Right atrium auricular region (tissue), 2 donors: ENCODE measurements around the gene IQGAP2. TPM values are rescaled to one million over a fixed set of nuclear protein-coding genes. Genes with fewer than 3 reads are reported as not detected.

Experiments used
- DNase-seq: peaks from one replicate; pipeline ENCODE4 v3.0.0-alpha.2; 2019; ENCODE audit warnings: low spot score
- H3K27ac ChIP-seq, 2 donors: fragments of 200-600 bp; sonication (generic); 1 replicate in 1 of 2; 2 replicates in 1 of 2; pipeline ENCODE4 v1.5.1; 2016 to 2019
- H3K27me3 ChIP-seq, 2 donors: fragments of 200-600 bp; sonication (generic); one replicate each; pipeline versions ENCODE4 v1.5.1 to v1.6.0; 2017 to 2019
- H3K36me3 ChIP-seq: fragments of 200-600 bp; sonication (generic); one replicate; pipeline ENCODE4 v1.5.1; 2016
- H3K4me1 ChIP-seq, 2 donors: fragments of 200-600 bp; sonication (generic); one replicate each; pipeline versions ENCODE4 v1.5.1 to v1.6.0; 2017 to 2019
- H3K4me3 ChIP-seq, 2 donors: fragments of 200-600 bp; sonication (generic); 1 replicate in 1 of 2; 2 replicates in 1 of 2; pipeline ENCODE4 v1.5.1; 2017 to 2019; ENCODE audit warnings: mild to moderate bottlenecking in 1 of 2, moderate library complexity in 1 of 2
- H3K9me3 ChIP-seq, 2 donors: fragments of 200-600 bp; sonication (generic); one replicate each; pipeline ENCODE4 v1.5.1; 2019
- CTCF ChIP-seq, 2 donors: fragments of 200-600 bp; sonication (generic); IDR thresholded peaks; one replicate each; pipeline ENCODE4 v1.5.1; 2019; ENCODE audit warnings: antibody characterized with exemption in 2 of 2
- total RNA-seq, 2 donors: library from RNA; depleted of rRNA; stranded (reverse); fragments of >200 nt; gene quantifications; one replicate each; pipeline ENCODE4 v1.1.0, GENCODE V29; 2016

IQGAP2 gene
- total RNA-seq, 2 donors from 2014 or later, result 5.4 to 12.3 TPM

- no peaks in the 10 kb centered on the region for H3K36me3 ChIP-seq
- no peak for TF ChIP-seq CTCF (IDR thresholded peaks at IDR 0.05)
- no peaks in the 10 kb centered on the region for H3K9me3 ChIP-seq
- no peaks in the 10 kb centered on the region for H3K27me3 ChIP-seq
- no peaks in the 10 kb centered on the region for H3K4me1 ChIP-seq
- no peak overlapping the region for H3K27ac ChIP-seq
- no peak for DNase-seq
- H3K4me3 ChIP-seq, result no peak overlapping the region
Observed at GRCh38 chr5:76642390-76643040, 239.4 kb downstream of the IQGAP2 start.

- no peaks in the 10 kb centered on the region for H3K4me1 ChIP-seq
- TF ChIP-seq CTCF (IDR thresholded peaks at IDR 0.05), result no peak
- H3K27me3 ChIP-seq, result no peaks in the 10 kb centered on the region
- no peak overlapping the region for H3K27ac ChIP-seq
- no peak overlapping the region for H3K4me3 ChIP-seq
- peaks cover 0 to 3% of the 10 kb centered on the region in 2 donors for H3K9me3 ChIP-seq
- H3K36me3 ChIP-seq, result no peaks in the 10 kb centered on the region
- DNase-seq, result no peak
Observed at GRCh38 chr5:76643371-76643770, 240.3 kb downstream of the IQGAP2 start.

- no peaks in the 10 kb centered on the region for H3K36me3 ChIP-seq
- no peak overlapping the region for H3K4me3 ChIP-seq
- peaks cover 4 to 21% of the 10 kb centered on the region in 2 donors for H3K9me3 ChIP-seq
- H3K27ac ChIP-seq, result no peak overlapping the region
- H3K27me3 ChIP-seq, result no peaks in the 10 kb centered on the region
- no peak for DNase-seq
- H3K4me1 ChIP-seq, result no peaks in the 10 kb centered on the region
- TF ChIP-seq CTCF (IDR thresholded peaks at IDR 0.05), result no peak
Observed at GRCh38 chr5:76649140-76649539, 246.1 kb downstream of the IQGAP2 start.

- Histone ChIP-seq H3K4me3 (no peak overlapping the region), H3K9me3 (peaks cover 4 to 21% of the 10 kb centered on the region in 2 donors), H3K36me3 (no peaks in the 10 kb centered on the region), H3K27ac (no peak overlapping the region), H3K4me1 (no peaks in the 10 kb centered on the region), H3K27me3 (no peaks in the 10 kb centered on the region)
- no peak for DNase-seq
- no peak for TF ChIP-seq CTCF (IDR thresholded peaks at IDR 0.05)
Observed at GRCh38 chr5:76652809-76653414, 249.8 kb downstream of the IQGAP2 start.

GRCh38 chr5:76657091-76657490 lies 254.0 kb downstream of the IQGAP2 start:
- TF ChIP-seq CTCF (IDR thresholded peaks at IDR 0.05), result no peak
- Histone ChIP-seq H3K27ac (no peak overlapping the region), H3K4me3 (no peak overlapping the region), H3K36me3 (no peaks in the 10 kb centered on the region), H3K9me3 (no peaks in the 10 kb centered on the region), H3K4me1 (no peaks in the 10 kb centered on the region), H3K27me3 (no peaks in the 10 kb centered on the region)
- no peak for DNase-seq
